Nephron (organoid): ENCODE measurements around the gene LRRC4B.

Experiments used
- H3K27ac Mint-ChIP-seq, 3 experiments: 2 replicates each; pipeline ENCODE4 v1.8.0; 2020; ENCODE audit warnings: mixed read lengths in 3 of 3, mild to moderate bottlenecking in 2 of 3, moderate library complexity in 1 of 3
- H3K27me3 Mint-ChIP-seq: 2 replicates; pipeline ENCODE4 v1.8.0; 2021; ENCODE audit warnings: low read depth, mild to moderate bottlenecking, moderate library complexity, mixed read lengths
- H3K36me3 Mint-ChIP-seq: 2 replicates; pipeline ENCODE4 v1.8.0; 2020; ENCODE audit warnings: low read depth, mixed read lengths
- H3K4me1 Mint-ChIP-seq: 2 replicates; pipeline ENCODE4 v1.8.0; 2020; ENCODE audit warnings: mixed read lengths
- H3K4me3 Mint-ChIP-seq, 3 experiments: 2 replicates each; pipeline ENCODE4 v1.8.0; 2020; ENCODE audit warnings: mild to moderate bottlenecking in 3 of 3, mixed read lengths in 3 of 3, moderate library complexity in 2 of 3
- H3K9me3 Mint-ChIP-seq: 2 replicates; pipeline ENCODE4 v1.8.0; 2020; ENCODE audit warnings: mixed read lengths
- CTCF ChIP-seq, 3 experiments: fragments of 200-600 bp; sonication (generic); IDR thresholded peaks; one replicate each; pipeline ENCODE4 v1.5.0; 2021; ENCODE audit warnings: antibody characterized with exemption in 3 of 3; ENCODE audit not compliant: unreplicated experiment in 3 of 3

Gene LRRC4B

GRCh38 chr19:50568728-50569698 is 778 bp upstream of the LRRC4B start:
- no peaks in the 10 kb centered on the region for H3K9me3 Mint-ChIP-seq
- no peaks in the 10 kb centered on the region for H3K36me3 Mint-ChIP-seq
- H3K27me3 Mint-ChIP-seq: peaks cover 67% of the 10 kb centered on the region
- H3K4me1 Mint-ChIP-seq: peaks cover 16% of the 10 kb centered on the region
- TF ChIP-seq CTCF (IDR thresholded peaks at IDR 0.05; ENCODE audit: unreplicated experiment in 3 of 3): no peak
- H3K27ac Mint-ChIP-seq: no peak overlapping the region
- peak overlapping the region; percentile 68 to 76 (median 69) for H3K4me3 Mint-ChIP-seq

GRCh38 chr19:50567052-50567841 is 988 bp downstream of the LRRC4B start:
- Mint-ChIP-seq H3K9me3 (no peaks in the 10 kb centered on the region), H3K27me3 (peaks cover 69% of the 10 kb centered on the region), H3K4me3 (peak overlapping the region; percentile 85 to 90 (median 87)), H3K27ac (peak overlapping the region in 1 of 3 experiments; percentile 29), H3K36me3 (no peaks in the 10 kb centered on the region), H3K4me1 (peaks cover 16% of the 10 kb centered on the region)
- TF ChIP-seq CTCF (IDR thresholded peaks at IDR 0.05; ENCODE audit: unreplicated experiment in 3 of 3): no peak

DNA sequence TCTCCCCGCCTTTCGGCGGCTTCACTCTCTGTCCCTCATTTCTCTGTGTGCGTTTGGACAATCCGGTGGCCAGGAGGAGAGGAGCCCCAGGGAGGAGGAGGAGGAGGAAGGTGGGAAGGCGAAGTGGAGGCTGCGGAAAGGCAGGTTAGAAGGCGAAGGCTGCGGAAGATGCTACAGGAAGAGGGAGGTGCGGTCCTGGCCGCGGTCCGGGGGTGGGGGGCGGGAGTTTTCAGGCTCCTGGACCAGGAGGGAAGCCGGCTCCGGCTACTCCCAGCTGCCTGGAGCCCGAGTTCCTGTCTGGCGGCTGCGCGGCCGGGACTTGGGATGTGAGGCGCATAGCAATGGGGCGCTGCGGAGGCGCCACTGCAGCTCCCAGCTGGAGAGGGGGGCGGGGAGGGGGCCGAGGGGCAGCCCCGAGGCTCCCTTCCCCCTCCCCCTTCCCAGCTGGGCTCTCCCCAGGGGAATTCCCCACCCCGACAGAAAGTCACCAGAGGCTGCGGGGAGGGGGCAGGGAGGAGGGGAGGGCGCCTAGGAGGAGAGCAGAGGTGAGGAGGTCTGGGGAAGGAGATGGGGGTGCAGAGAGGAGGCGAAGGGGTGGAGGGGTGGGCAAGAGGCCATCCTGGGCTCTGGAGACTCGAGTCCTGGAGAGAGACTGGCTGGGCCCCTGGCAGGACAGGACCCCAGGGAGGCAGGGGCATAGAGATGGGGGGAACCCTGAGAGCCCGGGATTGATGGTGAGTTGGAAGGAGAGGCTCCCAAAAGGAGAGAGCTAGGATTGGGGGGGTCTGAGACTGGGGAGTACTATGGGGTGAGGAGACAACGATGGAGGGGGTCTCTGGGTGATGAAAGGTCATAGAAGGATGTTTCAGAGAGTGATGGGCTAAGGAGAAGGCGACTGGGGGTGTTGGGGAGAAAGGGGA is 2.0 kb downstream of the LRRC4B start:
- Mint-ChIP-seq H3K4me3 (peak overlapping the region; percentile 85 to 90 (median 87)), H3K27me3 (peaks cover 59% of the 10 kb centered on the region), H3K27ac (peak overlapping the region; percentile 29 to 50 (median 43)), H3K36me3 (no peaks in the 10 kb centered on the region), H3K4me1 (peaks cover 16% of the 10 kb centered on the region), H3K9me3 (no peaks in the 10 kb centered on the region)
- no peak for TF ChIP-seq CTCF (IDR thresholded peaks at IDR 0.05; ENCODE audit: unreplicated experiment in 3 of 3)

DNA sequence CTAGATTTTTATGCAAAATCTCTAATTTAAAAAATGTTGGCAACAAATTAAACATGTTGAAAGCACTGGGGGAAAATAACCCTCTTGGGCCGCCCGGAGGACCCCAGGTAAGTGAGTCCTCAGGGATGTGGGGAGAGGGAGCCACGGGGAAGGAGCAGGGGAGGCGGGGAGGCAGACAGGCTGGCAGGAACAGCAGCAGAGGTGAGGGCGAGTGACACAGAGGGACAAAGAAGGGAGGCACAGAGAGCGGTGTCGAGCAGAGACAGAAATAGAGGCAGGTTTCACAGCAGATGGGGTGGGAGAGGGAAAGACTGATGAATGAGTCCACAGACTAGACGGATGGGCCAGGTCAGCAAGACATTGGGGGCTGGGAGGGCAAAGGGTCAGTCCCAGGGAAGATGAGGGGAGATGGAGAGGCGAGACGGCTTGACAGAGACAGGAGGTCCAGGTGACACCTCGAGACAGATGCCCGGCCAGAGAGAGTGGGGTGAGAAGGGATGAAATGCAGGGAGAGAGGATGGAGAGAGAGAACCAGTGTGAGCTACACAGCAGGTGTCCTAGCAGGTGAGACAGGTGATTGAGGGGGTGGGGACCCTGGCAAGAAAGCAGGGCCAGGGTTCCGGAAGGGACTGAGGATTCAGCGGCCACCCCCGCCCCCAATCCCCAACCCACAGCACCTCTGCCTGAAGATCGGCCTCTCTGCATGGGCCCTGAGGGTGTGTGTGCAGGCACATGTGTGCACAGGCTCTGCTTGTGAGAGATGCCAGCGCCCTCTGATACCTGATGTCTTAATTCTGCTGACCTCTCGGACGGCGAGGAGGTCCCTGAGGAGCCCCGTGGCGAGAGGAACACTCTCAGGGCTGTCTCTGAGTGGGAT is 3.8 kb downstream of the LRRC4B start:
- H3K27ac Mint-ChIP-seq: no peak overlapping the region
- peaks cover 49% of the 10 kb centered on the region for H3K27me3 Mint-ChIP-seq
- no peak for TF ChIP-seq CTCF (IDR thresholded peaks at IDR 0.05; ENCODE audit: unreplicated experiment in 3 of 3)
- H3K4me1 Mint-ChIP-seq: peaks cover 19% of the 10 kb centered on the region
- no peaks in the 10 kb centered on the region for H3K9me3 Mint-ChIP-seq
- no peaks in the 10 kb centered on the region for H3K36me3 Mint-ChIP-seq
- peak overlapping the region; percentile 12 to 43 (median 28) for H3K4me3 Mint-ChIP-seq

GRCh38 chr19:50563597-50563996 is 4.6 kb downstream of the LRRC4B start:
- no peaks in the 10 kb centered on the region for H3K9me3 Mint-ChIP-seq
- H3K4me3 Mint-ChIP-seq: peak overlapping the region in 1 of 3 experiments; percentile 9

More at GRCh38 chr19:50563597-50563996, 4.6 kb downstream of the LRRC4B start:
- Mint-ChIP-seq H3K27me3 (peaks cover 46% of the 10 kb centered on the region), H3K4me1 (peaks cover 20% of the 10 kb centered on the region), H3K27ac (no peak overlapping the region), H3K36me3 (no peaks in the 10 kb centered on the region)
- TF ChIP-seq CTCF (IDR thresholded peaks at IDR 0.05; ENCODE audit: unreplicated experiment in 3 of 3): no peak
